ENCODE results near the gene SPTBN5.

SPTBN5 gene

GRCh38 chr15:41887161-41887560 lies 6.7 kb downstream of the SPTBN5 start:
- intact Hi-C loops (cut with DNase I) = no loop called here
- peak in 1 of 10 donors; percentile 67 for DNase-seq

GRCh38 chr15:41886741-41887140 lies 7.1 kb downstream of the SPTBN5 start:
- peak in 1 of 10 donors; percentile 34 for DNase-seq
- intact Hi-C loops (cut with DNase I) = no loop called here

- intact Hi-C loops (cut with DNase I) = no loop called here
Observed at GRCh38 chr15:41885841-41886240, 8.0 kb downstream of the SPTBN5 start.

GRCh38 chr15:41885321-41885720 lies 8.5 kb downstream of the SPTBN5 start:
- intact Hi-C loops (cut with DNase I) = no loop called here

More at GRCh38 chr15:41885841-41886240, 8.0 kb downstream of the SPTBN5 start:
- no peak for DNase-seq

GRCh38 chr15:41884458-41884857 lies 9.4 kb downstream of the SPTBN5 start:
- intact Hi-C loops (cut with DNase I) = no loop called here
- DNase-seq = no peak

More at GRCh38 chr15:41885321-41885720, 8.5 kb downstream of the SPTBN5 start:
- DNase-seq = no peak

- DNase-seq = no peak
- intact Hi-C loops (cut with DNase I) = no loop called here
Observed at GRCh38 chr15:41883484-41883825, 10.4 kb downstream of the SPTBN5 start.

- intact Hi-C loops (cut with DNase I) = no loop called here
- peak in 5 of 10 donors; percentile 21 to 82 (median 35) for DNase-seq
Observed at GRCh38 chr15:41882689-41883483, 11.0 kb downstream of the SPTBN5 start.

- DNase-seq = peak in 1 of 10 donors; percentile 79
Observed at GRCh38 chr15:41881920-41882688, 11.7 kb downstream of the SPTBN5 start.

GRCh38 chr15:41881550-41881919 lies 12.3 kb downstream of the SPTBN5 start:
- intact Hi-C loops (cut with DNase I) = no loop called here

More at GRCh38 chr15:41881920-41882688, 11.7 kb downstream of the SPTBN5 start:
- intact Hi-C loops (cut with DNase I) = no loop called here

GRCh38 chr15:41881086-41881485 lies 12.8 kb downstream of the SPTBN5 start:
- DNase-seq = no peak
- intact Hi-C loops (cut with DNase I) = no loop called here

More at GRCh38 chr15:41881550-41881919, 12.3 kb downstream of the SPTBN5 start:
- DNase-seq = no peak

- DNase-seq = no peak
- intact Hi-C loops (cut with DNase I) = no loop called here
Observed at GRCh38 chr15:41880156-41880877, 13.5 kb downstream of the SPTBN5 start.

GRCh38 chr15:41879321-41879845 lies 14.5 kb downstream of the SPTBN5 start:
- intact Hi-C loops (cut with DNase I) = no loop called here
- DNase-seq = no peak

- intact Hi-C loops (cut with DNase I) = no loop called here
- peak in 1 of 10 donors; percentile 30 for DNase-seq
Observed at GRCh38 chr15:41878355-41878699, 15.5 kb downstream of the SPTBN5 start.

- DNase-seq = no peak
- intact Hi-C loops (cut with DNase I) = no loop called here
Observed at GRCh38 chr15:41877631-41878354, 16.1 kb downstream of the SPTBN5 start.

GRCh38 chr15:41876689-41877088 lies 17.2 kb downstream of the SPTBN5 start:
- DNase-seq = no peak
- intact Hi-C loops (cut with DNase I) = no loop called here

GRCh38 chr15:41876007-41876406 lies 17.8 kb downstream of the SPTBN5 start:
- intact Hi-C loops (cut with DNase I) = no loop called here
- no peak for DNase-seq

GRCh38 chr15:41874736-41875135 lies 19.1 kb downstream of the SPTBN5 start:
- DNase-seq = no peak
- intact Hi-C loops (cut with DNase I) = no loop called here

GRCh38 chr15:41873711-41874110 lies 20.1 kb downstream of the SPTBN5 start:
- intact Hi-C loops (cut with DNase I) = no loop called here
- DNase-seq = no peak

GRCh38 chr15:41872166-41872747 lies 21.6 kb downstream of the SPTBN5 start:
- intact Hi-C loops (cut with DNase I) = no loop called here
- no peak for DNase-seq

All from posterior cingulate gyrus (tissue), 11 donors.